ENCODE data around the gene GIMAP7. TPM values are rescaled to one million over a fixed set of nuclear protein-coding genes. Genes with fewer than 3 reads are reported as not detected.

Gene GIMAP7
- total and polyA plus RNA-seq, 5 donors from 2014 or later, result 64.2 to 1,084 (median 778) TPM

DNA sequence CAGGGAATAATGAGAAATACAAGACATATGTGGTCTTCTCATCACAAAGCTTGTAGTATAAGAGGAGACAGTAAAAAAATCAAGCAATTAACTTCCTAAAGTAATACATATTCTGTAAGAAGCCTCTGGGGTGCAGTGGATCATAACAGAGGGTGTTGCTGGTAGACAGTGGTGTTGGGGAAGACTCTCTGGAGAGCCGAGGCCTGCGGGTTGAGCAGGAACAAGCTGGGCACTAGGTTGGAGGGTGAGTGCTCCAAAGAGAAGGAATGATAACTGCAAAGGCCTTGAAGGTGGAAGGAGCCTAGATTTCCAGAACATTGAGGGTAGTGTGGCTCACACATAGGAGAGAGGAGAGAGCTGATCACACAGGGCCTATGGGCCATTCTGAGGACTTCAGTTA lies 54.0 kb downstream of the GIMAP7 start:
- Mint-ChIP-seq H3K4me3 (peak overlapping the region; percentile 95 to 99 (median 98)), H3K4me1 (peaks cover 11 to 83% (median 50%) of the 10 kb centered on the region in 4 donors), H3K36me3 (peaks cover 66% of the 10 kb centered on the region), H3K27me3 (no peaks in the 10 kb centered on the region), H3K9me3 (peaks cover 0 to 42% (median 17%) of the 10 kb centered on the region in 7 donors), H3K27ac (peak overlapping the region; percentile 94 to 100 (median 96))
- Histone ChIP-seq H3K27ac (ENCODE audit: insufficient read depth, low read length, poor library complexity, severe bottlenecking) (peak overlapping the region; percentile 68), H3K36me3 (ENCODE audit: control insufficient read depth, insufficient read depth, low read length) (peaks cover 40% of the 10 kb centered on the region), H3K9me3 (ENCODE audit: control insufficient read depth in 2 of 2, low read length in 2 of 2) (peaks cover 34 to 37% of the 10 kb centered on the region in 2 experiments), H3K4me3 (ENCODE audit: low read depth, low read length) (peak overlapping the region; percentile 100), H3K4me1 (ENCODE audit: control insufficient read depth, insufficient read depth, low read length, poor library complexity, severe bottlenecking) (peaks cover 39% of the 10 kb centered on the region), H3K27me3 (ENCODE audit: control insufficient read depth, insufficient read depth, low read length) (no peaks in the 10 kb centered on the region)
- DNase-seq (peak in 2 of 3 donors; percentile 43 to 62), ATAC-seq (ENCODE audit: low read depth in 2 of 2) (peak; percentile 59 to 67)

DNA sequence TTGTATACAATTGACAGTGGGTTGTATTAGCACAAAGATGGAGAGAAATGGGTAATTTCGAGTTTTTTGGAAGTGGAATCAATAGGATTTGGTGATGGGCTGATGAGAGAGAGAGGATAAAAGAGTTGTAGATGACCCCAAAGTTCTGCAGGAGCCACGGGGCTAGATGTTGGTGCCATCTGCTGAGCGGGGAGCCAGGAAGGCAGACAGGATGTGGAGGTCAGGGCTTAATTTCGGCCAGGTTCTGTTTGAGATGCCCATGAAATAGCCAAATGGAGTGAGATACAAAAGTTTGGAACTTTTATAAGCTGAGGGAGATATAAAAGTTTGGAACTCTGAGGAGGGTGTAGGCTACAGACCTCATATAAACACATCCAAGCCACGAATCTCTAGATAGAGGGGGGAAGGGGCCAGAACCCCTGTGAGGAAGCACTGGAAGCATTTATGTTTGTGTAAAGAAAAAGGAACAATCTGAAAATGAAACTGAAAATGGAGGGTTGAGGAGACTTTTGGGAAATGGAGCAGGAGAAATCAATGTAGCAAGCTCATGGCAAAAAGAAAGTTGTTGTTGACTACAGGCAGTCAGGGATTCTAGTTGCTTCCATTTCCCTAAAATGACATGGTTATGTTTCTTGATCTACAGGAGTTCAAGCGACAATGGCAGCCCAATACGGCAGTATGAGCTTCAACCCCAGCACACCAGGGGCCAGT lies 54.7 kb downstream of the GIMAP7 start:
- H3K27ac Mint-ChIP-seq, result peak overlapping the region; percentile 94 to 100 (median 96)
- peaks cover 11 to 79% (median 43%) of the 10 kb centered on the region in 4 donors for H3K4me1 Mint-ChIP-seq
- H3K9me3 Mint-ChIP-seq, result peaks cover 0 to 47% (median 17%) of the 10 kb centered on the region in 7 donors
- H3K4me3 ChIP-seq (ENCODE audit: low read depth, low read length), result peak overlapping the region; percentile 100
- H3K9me3 ChIP-seq (ENCODE audit: control insufficient read depth in 2 of 2, low read length in 2 of 2), result peaks cover 39 to 43% of the 10 kb centered on the region in 2 experiments
- ATAC-seq (ENCODE audit: low read depth in 2 of 2) (no peak), DNase-seq (no peak)
- H3K36me3 Mint-ChIP-seq, result peaks cover 70% of the 10 kb centered on the region
- no peaks in the 10 kb centered on the region for H3K27me3 ChIP-seq (ENCODE audit: control insufficient read depth, insufficient read depth, low read length)
- peaks cover 43% of the 10 kb centered on the region for H3K36me3 ChIP-seq (ENCODE audit: control insufficient read depth, insufficient read depth, low read length)
- peaks cover 39% of the 10 kb centered on the region for H3K4me1 ChIP-seq (ENCODE audit: control insufficient read depth, insufficient read depth, low read length, poor library complexity, severe bottlenecking)
- peak overlapping the region; percentile 95 to 99 (median 98) for H3K4me3 Mint-ChIP-seq
- H3K27me3 Mint-ChIP-seq, result no peaks in the 10 kb centered on the region
- peak overlapping the region; percentile 68 for H3K27ac ChIP-seq (ENCODE audit: insufficient read depth, low read length, poor library complexity, severe bottlenecking)

Other genes starting within 250 kb of the GIMAP7 start
- 10.7 TPM for gene LRRC61, start 191.5 kb upstream of the GIMAP7 start, total RNA-seq
- gene LRRC61, start 191.5 kb upstream of the GIMAP7 start, polyA plus RNA-seq, result 10 to 100 TPM; 21.9 to 33.1 (median 25.6) TPM
- 17.2 TPM for gene ACTR3C, start 191.3 kb upstream of the GIMAP7 start, total RNA-seq
- gene ACTR3C, start 191.3 kb upstream of the GIMAP7 start, polyA plus RNA-seq, result 1 to 10 TPM; 4.3 to 5.5 (median 4.8) TPM
- not detected for gene RARRES2, start 173.2 kb upstream of the GIMAP7 start, total RNA-seq
- gene RARRES2, start 173.2 kb upstream of the GIMAP7 start, polyA plus RNA-seq, result not detected
- 40.3 TPM for gene REPIN1, start 146.1 kb upstream of the GIMAP7 start, total RNA-seq
- 10 to 100 TPM; 22.5 to 35.2 (median 26.5) TPM for gene REPIN1, start 146.1 kb upstream of the GIMAP7 start, polyA plus RNA-seq
- gene ZNF775, start 135.5 kb upstream of the GIMAP7 start, total RNA-seq, result 2.9 TPM
- gene ZNF775, start 135.5 kb upstream of the GIMAP7 start, polyA plus RNA-seq, result 1 to 10 TPM; 2.2 to 7.6 (median 4.1) TPM
- gene GIMAP8, start 64.2 kb upstream of the GIMAP7 start, total RNA-seq, result 8.0 TPM
- gene GIMAP8, start 64.2 kb upstream of the GIMAP7 start, polyA plus RNA-seq, result 10 to 100 TPM; 11.3 to 30.8 (median 18.4) TPM
- 90.1 TPM for gene GIMAP4, start 52.5 kb downstream of the GIMAP7 start, total RNA-seq
- gene GIMAP4, start 52.5 kb downstream of the GIMAP7 start, polyA plus RNA-seq, result 100 to 1,000 TPM; 402 to 667 (median 490) TPM
- gene GIMAP6, start 117.5 kb downstream of the GIMAP7 start, total RNA-seq, result 43.8 TPM
- 100 to 1,000 TPM; 133 to 236 (median 150) TPM for gene GIMAP6, start 117.5 kb downstream of the GIMAP7 start, polyA plus RNA-seq
- 95.1 TPM for gene GIMAP2, start 170.8 kb downstream of the GIMAP7 start, total RNA-seq
- gene GIMAP2, start 170.8 kb downstream of the GIMAP7 start, polyA plus RNA-seq, result 100 to 1,000 TPM in 2 of 4 donors, 10 to 100 TPM in 2; 79.0 to 142 (median 110) TPM
- 17.1 TPM for gene GIMAP1, start 201.7 kb downstream of the GIMAP7 start, total RNA-seq
- 10 to 100 TPM; 48.4 to 90.0 (median 64.6) TPM for gene GIMAP1, start 201.7 kb downstream of the GIMAP7 start, polyA plus RNA-seq
- gene GIMAP5, start 222.5 kb downstream of the GIMAP7 start, total RNA-seq, result 37.4 TPM
- 100 to 1,000 TPM; 249 to 539 (median 320) TPM for gene GIMAP5, start 222.5 kb downstream of the GIMAP7 start, polyA plus RNA-seq

Measured in CD4-positive, CD25-positive, alpha-beta regulatory T cell (primary cell).